Sigmoid colon (tissue), 7 donors: Measurements from ENCODE around the gene MRAS. TPM values are rescaled to one million over a fixed set of nuclear protein-coding genes. Genes with fewer than 3 reads are reported as not detected.

Experiments used
- DNase-seq: peaks from one replicate; pipeline ENCODE4 v3.0.0-alpha.2; 2019
- H3K27ac ChIP-seq, 4 donors: fragments of 200-600 bp; sonication (generic); one replicate each; pipeline ENCODE4 v1.5.1; 2016 to 2019; ENCODE audit warnings: mild to moderate bottlenecking in 1 of 4
- H3K27me3 ChIP-seq, 3 donors: fragments of 200-600 bp; sonication (generic); one replicate each; pipeline ENCODE4 v1.5.1; 2019; ENCODE audit warnings: mild to moderate bottlenecking in 1 of 3
- H3K36me3 ChIP-seq, 4 donors: fragments of 200-600 bp; sonication (generic); one replicate each; pipeline ENCODE4 v1.5.1; 2016 to 2019
- H3K4me1 ChIP-seq, 4 donors: fragments of 200-600 bp; sonication (generic); one replicate each; pipeline ENCODE4 v1.5.1; 2017 to 2019
- H3K4me3 ChIP-seq, 4 donors: fragments of 200-600 bp; sonication (generic); one replicate each; pipeline ENCODE4 v1.5.1; 2017 to 2019; ENCODE audit warnings: mild to moderate bottlenecking in 2 of 4, moderate library complexity in 1 of 4
- H3K9me3 ChIP-seq, 4 donors: fragments of 200-600 bp in 3 of 4; sonication (generic) in 3 of 4; one replicate each; pipeline versions ENCODE4 v1.5.1 to v1.6.1; 2013 to 2019
- EP300 ChIP-seq, 4 donors: sonication (generic); formaldehyde crosslinking; IDR thresholded peaks; one replicate each; pipeline ENCODE4 v1.6.1; 2017; ENCODE audit warnings: antibody characterized with exemption in 4 of 4
- POLR2A ChIP-seq, 2 donors: fragments of 450-650 bp; IDR thresholded peaks; one replicate each; pipeline ENCODE4 v1.6.1; 2016; ENCODE audit warnings: antibody characterized with exemption in 2 of 2, mild to moderate bottlenecking in 2 of 2, moderate library complexity in 2 of 2
- POLR2AphosphoS5 ChIP-seq, 4 donors: sonication (generic); formaldehyde crosslinking; IDR thresholded peaks; one replicate each; pipeline ENCODE4 v1.6.1; 2017; ENCODE audit warnings: antibody characterized with exemption in 4 of 4
- WGBS, 2 donors: extraction: QIAGEN DNeasy Blood & Tissue Kit; methylation state at CpG; one replicate each; pipeline ENCODE4 v1.1.7; 2013; 5-methylcytosine and 5-hydroxymethylcytosine counted together
- intact Hi-C: fragments of 100-400 bp; cut with DNase I; formaldehyde crosslinking; loops from one replicate; pipeline ENCODE4 v1.15.1; 2023
- polyA plus RNA-seq, 3 donors: library from polyadenylated mRNA; stranded (reverse); fragments of 200-250 nt; gene quantifications; one replicate each; pipeline ENCODE4 v1.2.3, GENCODE V29; 2013
- total RNA-seq, 4 donors: library from RNA; depleted of rRNA; stranded (reverse); fragments of >200 nt; gene quantifications; one replicate each; pipeline ENCODE4 v1.1.0, GENCODE V29; 2016
- TF ChIP-seq, protein P1 (sequence below), 4 experiments: fragments of 450-650 bp in 3 of 4; fragments of 200-600 bp in 1 of 4; IDR thresholded peaks; one replicate each; pipeline ENCODE4 v1.5.1; 2016 to 2019; ENCODE audit warnings: antibody characterized with exemption in 4 of 4, mild to moderate bottlenecking in 3 of 4, moderate library complexity in 2 of 4
- donor health status: healthy with polysubstance abuse.
- donor health status: Bipolar disorder and iron deficiency.
- donor health status: healthy.

The MRAS gene
- total and polyA plus RNA-seq, 7 donors = 3.5 to 36.8 (median 24.4) TPM

DNA sequence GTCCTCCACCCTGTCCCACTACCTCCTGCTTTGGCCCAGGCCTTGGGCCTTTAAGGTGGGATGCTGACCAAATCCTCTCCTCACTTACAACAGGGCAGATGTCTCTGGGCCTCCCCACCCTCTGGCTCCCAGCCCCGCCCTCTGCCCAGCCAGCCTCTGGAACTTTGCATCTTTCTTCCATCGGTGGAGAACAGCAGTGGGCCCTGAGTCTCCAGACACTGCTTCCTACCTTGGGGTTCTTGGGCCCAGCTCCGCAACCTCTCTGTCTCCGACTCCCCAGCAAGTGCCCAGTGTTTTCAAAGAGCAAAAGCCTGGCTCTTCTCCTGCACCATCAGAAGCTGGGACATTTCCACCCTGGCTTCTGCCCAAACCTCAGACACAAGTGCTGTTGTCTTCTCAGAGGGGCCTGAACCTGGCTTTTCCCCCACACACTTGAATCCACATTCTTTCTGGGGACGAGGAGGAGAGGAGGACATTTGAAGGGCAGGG lies 33.1 kb downstream of the MRAS start:
- H3K9me3 ChIP-seq = no peaks in the 10 kb centered on the region
- H3K36me3 ChIP-seq = peaks cover 0 to 8% (median 0%) of the 10 kb centered on the region in 4 donors
- WGBS, 2 donors = 83% methylated on average over 5 of the region's 5 CpGs
- no peak overlapping the region for H3K4me3 ChIP-seq
- TF ChIP-seq EP300 (IDR thresholded peaks at IDR 0.05) (no peak), POLR2A (IDR thresholded peaks at IDR 0.05) (no peak), POLR2AphosphoS5 (IDR thresholded peaks at IDR 0.05) (no peak)
- TF ChIP-seq, protein P1, sequence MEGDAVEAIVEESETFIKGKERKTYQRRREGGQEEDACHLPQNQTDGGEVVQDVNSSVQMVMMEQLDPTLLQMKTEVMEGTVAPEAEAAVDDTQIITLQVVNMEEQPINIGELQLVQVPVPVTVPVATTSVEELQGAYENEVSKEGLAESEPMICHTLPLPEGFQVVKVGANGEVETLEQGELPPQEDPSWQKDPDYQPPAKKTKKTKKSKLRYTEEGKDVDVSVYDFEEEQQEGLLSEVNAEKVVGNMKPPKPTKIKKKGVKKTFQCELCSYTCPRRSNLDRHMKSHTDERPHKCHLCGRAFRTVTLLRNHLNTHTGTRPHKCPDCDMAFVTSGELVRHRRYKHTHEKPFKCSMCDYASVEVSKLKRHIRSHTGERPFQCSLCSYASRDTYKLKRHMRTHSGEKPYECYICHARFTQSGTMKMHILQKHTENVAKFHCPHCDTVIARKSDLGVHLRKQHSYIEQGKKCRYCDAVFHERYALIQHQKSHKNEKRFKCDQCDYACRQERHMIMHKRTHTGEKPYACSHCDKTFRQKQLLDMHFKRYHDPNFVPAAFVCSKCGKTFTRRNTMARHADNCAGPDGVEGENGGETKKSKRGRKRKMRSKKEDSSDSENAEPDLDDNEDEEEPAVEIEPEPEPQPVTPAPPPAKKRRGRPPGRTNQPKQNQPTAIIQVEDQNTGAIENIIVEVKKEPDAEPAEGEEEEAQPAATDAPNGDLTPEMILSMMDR (IDR thresholded peaks at IDR 0.05) = no peak
- peak overlapping the region; percentile 82 to 85 (median 83) for H3K27ac ChIP-seq
- peak; percentile 81 for DNase-seq
- intact Hi-C loops = loop anchor here (5.0 kb wide), 1 partner anchor 49 kb away; no protein-coding TSS in a partner anchor
- peaks cover 0 to 29% (median 26%) of the 10 kb centered on the region in 4 donors for H3K4me1 ChIP-seq
- no peaks in the 10 kb centered on the region for H3K27me3 ChIP-seq

DNA sequence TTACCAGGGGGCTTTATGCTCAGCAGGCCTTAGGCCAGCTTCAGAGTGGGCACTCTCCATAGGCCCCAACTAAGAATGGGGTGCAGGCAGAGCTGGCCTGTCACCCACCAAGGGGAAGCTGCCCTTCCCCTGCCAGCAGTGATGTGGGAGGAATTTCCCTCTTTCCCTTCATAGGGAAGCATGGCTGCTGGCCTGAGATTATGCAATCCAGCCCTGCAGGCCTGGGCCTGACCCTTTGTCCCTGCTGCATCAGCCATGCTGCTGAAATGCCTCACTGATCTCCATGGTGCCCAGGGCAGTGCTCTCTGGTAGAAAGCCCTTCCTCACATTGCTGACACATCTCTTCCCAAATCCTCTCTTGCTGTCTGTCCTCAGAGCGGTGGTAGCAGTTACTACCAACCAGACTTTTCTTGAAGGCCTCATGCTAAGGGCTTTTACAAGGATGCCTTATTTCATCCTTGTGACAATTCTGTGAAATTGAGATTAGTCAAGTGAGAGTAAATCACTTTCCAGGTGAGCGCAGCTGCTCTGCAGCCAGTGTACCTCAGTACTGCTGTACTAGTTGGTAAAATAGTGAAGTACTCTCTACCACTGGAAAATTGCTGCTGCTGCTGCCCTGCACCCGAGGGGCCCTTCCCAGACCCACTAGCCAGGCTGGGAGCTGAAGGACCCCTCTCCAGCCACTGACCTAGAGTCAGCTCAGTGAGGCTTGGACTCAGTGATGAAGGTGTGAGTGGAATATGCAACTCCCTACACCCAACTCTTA lies 33.8 kb downstream of the MRAS start:
- WGBS, 2 donors = 88 to 89% methylated on average over 3 of the region's 3 CpGs
- Histone ChIP-seq H3K27me3 (no peaks in the 10 kb centered on the region), H3K9me3 (no peaks in the 10 kb centered on the region), H3K4me1 (peaks cover 0 to 26% (median 23%) of the 10 kb centered on the region in 4 donors), H3K36me3 (peaks cover 0 to 8% (median 0%) of the 10 kb centered on the region in 4 donors), H3K4me3 (no peak overlapping the region), H3K27ac (peak overlapping the region; percentile 82 to 85 (median 83))
- DNase-seq = peak; percentile 88
- TF ChIP-seq POLR2AphosphoS5 (IDR thresholded peaks at IDR 0.05) (peak in 3 of 4 donors; percentile 7 to 38 (median 24)), EP300 (IDR thresholded peaks at IDR 0.05) (no peak), POLR2A (IDR thresholded peaks at IDR 0.05) (no peak)
- TF ChIP-seq, protein P1 (IDR thresholded peaks at IDR 0.05) = no peak
- intact Hi-C loops = loop anchor here (2.0 to 5.0 kb wide), 2 partner anchors 33 to 50 kb away; partner anchors contain the start of gene MRAS

DNA sequence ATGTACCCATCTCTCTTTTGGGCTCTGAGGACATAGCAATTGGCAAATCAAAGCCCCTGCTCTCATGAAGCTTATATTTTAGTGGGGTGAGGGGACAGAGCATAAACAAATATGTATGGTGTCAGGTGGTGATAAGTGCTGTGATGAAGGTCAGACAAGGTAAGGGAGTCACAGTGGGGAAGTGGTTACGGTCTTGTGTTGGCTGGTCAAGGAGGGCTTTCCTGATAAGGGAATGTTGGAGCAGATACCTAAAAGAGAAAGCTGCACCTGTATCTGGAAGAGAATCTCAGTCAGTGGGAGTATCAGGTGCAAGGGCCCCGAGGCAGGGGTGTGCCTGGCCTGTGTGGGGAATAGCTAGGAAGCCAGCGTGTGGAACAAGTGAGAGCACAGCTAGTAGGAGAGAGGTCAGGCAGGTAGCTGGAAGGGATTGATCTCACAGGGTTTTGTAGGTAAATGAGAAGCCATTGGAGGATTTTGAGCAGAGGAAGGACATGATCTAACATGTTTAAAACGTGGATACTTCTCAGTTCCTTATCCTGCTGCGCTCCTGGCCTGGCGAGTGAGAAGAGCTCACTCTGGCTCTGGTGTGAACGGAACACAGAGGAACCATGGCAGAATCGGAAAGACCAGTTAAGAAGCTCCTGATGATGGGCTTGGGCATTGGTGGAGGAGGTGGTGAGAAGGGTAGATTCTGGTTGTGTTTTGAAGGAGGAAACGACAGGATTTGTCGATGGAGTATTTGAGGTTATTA lies 35.5 kb downstream of the MRAS start:
- Histone ChIP-seq H3K4me1 (peaks cover 0 to 26% (median 23%) of the 10 kb centered on the region in 4 donors), H3K27ac (no peak overlapping the region), H3K27me3 (no peaks in the 10 kb centered on the region), H3K4me3 (no peak overlapping the region), H3K9me3 (no peaks in the 10 kb centered on the region), H3K36me3 (no peaks in the 10 kb centered on the region)
- DNase-seq = peak; percentile 45
- WGBS, 2 donors = 89 to 90% methylated on average over 10 of the region's 10 CpGs
- intact Hi-C loops = loop anchor here (2.0 to 5.0 kb wide), 2 partner anchors 35 to 52 kb away; partner anchors contain the start of gene MRAS
- no peak for TF ChIP-seq POLR2AphosphoS5 (IDR thresholded peaks at IDR 0.05)
- TF ChIP-seq, protein P1 (IDR thresholded peaks at IDR 0.05) = no peak
- TF ChIP-seq EP300 (IDR thresholded peaks at IDR 0.05) = no peak
- TF ChIP-seq POLR2A (IDR thresholded peaks at IDR 0.05) = no peak

DNA sequence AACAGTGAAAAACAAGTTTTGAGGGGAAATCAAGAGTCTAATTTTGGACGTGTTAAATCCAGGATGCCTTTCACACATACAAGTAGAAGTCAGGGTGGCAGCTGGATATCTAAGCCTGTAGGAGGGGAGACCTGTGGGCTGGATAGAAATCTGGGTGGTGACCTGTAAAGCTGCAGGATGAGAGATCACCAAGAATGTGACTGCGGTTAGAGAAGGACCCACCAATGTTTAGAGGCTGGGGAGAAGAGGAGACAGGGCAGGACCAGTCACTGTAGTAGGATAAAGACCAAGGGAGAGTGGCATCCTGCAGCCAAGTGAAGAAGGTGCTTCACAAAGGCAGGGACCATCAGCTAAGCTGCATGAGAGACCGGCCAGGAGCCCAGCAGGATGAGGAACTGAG lies 36.2 kb downstream of the MRAS start:
- 86 to 87% methylated on average over 3 of the region's 3 CpGs for whole genome bisulfite sequencing, 2 donors
- Histone ChIP-seq H3K9me3 (no peaks in the 10 kb centered on the region), H3K27me3 (no peaks in the 10 kb centered on the region), H3K4me3 (no peak overlapping the region), H3K4me1 (peaks cover 0 to 31% (median 26%) of the 10 kb centered on the region in 4 donors), H3K36me3 (no peaks in the 10 kb centered on the region), H3K27ac (no peak overlapping the region)
- TF ChIP-seq POLR2AphosphoS5 (IDR thresholded peaks at IDR 0.05) (no peak), EP300 (IDR thresholded peaks at IDR 0.05) (no peak), POLR2A (IDR thresholded peaks at IDR 0.05) (no peak)
- TF ChIP-seq, protein P1 (IDR thresholded peaks at IDR 0.05) = no peak
- no peak for DNase-seq
- intact Hi-C loops = loop anchor here (5.0 kb wide), 1 partner anchor 52 kb away; no protein-coding TSS in a partner anchor
